GM19328 (cell line): ENCODE data around the gene THADA.
"Not testable (repeated sequence)": the region's sequence is repeated elsewhere in the genome, so short reads cannot be mapped to it uniquely, and the experiment has no call there.

Source experiments
- ATAC-seq: cut with Tn5 transposase; IDR thresholded peaks from one replicate; pipeline ENCODE4 v1.9.1; 2021; ENCODE audit warnings: mild to moderate bottlenecking, moderate library complexity; ENCODE audit not compliant: unreplicated experiment

Gene THADA

GRCh38 chr2:43391201-43391877, 204.5 kb downstream of the THADA start:
- no peak for ATAC-seq

GRCh38 chr2:43389581-43390466, 206.0 kb downstream of the THADA start:
- ATAC-seq: no peak

GRCh38 chr2:43388371-43388770, 207.5 kb downstream of the THADA start:
- no peak for ATAC-seq

DNA sequence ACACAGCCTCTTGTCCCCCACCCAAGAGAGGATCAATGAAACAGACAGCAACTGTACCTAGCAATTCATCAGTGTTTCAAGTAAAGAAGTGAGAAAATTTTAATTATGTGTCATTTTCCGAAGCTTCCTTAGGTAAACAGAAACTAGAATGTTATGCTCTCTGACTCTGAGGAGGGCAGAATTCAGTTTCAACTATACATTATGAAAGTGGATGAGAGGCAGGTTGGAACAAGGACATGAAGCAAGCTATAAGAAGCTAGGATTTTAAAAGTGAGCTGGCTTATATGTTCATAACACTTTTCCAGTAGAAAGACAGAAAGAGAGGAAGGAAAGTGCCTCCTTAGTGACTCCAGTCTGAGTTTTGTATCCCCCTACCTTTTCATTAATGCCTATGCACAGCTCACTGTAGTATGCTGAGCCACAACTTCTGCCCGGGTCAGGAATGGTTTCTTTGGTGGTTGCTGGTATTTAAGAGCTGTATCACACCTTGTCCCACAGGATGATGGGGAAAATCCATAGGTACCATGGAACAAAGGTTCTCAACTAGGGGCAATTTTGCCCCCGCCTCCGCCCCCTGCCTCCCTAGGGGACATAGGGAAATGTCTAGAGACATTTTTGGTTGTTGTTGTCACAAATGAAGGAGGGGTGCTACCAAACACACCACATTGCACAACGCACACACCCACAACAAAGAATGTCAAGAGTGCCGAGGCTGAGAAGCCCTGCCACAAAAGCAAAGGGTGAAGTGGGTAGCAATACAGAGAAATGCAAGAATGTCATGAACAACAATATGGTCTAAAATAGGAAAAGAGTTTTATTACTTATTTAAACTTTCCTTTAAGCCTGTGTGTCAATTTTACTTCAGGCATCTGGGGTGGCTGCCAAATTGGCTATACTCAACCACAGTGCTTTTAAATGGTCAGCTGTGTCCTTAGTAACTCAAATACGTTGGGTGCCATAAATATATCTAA, 208.5 kb downstream of the THADA start:
- peak; percentile 63 for ATAC-seq

GRCh38 chr2:43386679-43387078, 209.2 kb downstream of the THADA start:
- not testable (repeated sequence) for ATAC-seq

DNA sequence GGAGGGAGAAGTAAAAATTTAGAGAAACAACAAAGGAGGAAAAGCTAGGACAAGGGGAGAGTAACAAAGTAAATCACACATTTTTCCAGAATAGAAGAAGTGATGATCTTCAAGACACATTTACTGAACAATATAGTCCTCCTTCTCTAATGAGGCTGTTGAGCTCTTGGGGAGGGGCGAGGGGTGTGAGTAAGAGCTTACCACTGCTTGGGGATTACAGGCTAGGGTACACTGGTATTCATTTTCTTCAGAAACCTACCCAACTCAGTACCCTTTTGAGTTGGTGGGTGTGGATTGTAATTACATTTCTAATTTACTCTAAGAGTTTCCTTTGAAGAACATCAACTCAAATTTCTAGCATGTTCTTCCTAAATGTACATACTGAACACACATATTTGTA, 211.7 kb downstream of the THADA start:
- ATAC-seq: no peak

- ATAC-seq: no peak
These were observed 212.3 kb downstream of the THADA start for GRCh38 chr2:43383533-43383932.

DNA sequence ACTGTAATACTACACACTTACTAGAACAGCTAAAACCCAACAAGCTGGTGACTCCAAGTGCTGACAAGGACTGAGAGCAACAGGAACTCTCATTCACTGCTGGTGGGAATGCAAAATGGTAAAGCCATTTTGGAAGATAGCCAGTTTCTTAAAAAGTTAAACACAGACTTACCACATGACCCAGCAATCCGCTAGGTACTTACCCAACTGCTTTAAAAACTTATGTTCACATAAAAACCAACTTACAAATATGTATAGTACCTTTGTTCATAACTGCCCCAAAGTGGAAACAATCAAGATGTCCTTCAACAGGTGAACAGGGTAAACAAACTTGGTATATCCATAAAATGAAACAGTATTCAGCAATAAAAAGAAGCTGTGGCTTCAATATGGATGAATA, 216.3 kb downstream of the THADA start:
- no peak for ATAC-seq

- no peak for ATAC-seq
These were observed 218.5 kb downstream of the THADA start for GRCh38 chr2:43377327-43377726.

- no peak for ATAC-seq
These were observed 219.2 kb downstream of the THADA start for GRCh38 chr2:43376523-43377198.

- no peak for ATAC-seq
These were observed 219.9 kb downstream of the THADA start for GRCh38 chr2:43375746-43376522.

GRCh38 chr2:43372416-43373081, 223.3 kb downstream of the THADA start:
- ATAC-seq: no peak

- ATAC-seq: no peak
These were observed 225.1 kb downstream of the THADA start for GRCh38 chr2:43370705-43371104.

- no peak for ATAC-seq
These were observed 225.7 kb downstream of the THADA start for GRCh38 chr2:43370146-43370545.

DNA sequence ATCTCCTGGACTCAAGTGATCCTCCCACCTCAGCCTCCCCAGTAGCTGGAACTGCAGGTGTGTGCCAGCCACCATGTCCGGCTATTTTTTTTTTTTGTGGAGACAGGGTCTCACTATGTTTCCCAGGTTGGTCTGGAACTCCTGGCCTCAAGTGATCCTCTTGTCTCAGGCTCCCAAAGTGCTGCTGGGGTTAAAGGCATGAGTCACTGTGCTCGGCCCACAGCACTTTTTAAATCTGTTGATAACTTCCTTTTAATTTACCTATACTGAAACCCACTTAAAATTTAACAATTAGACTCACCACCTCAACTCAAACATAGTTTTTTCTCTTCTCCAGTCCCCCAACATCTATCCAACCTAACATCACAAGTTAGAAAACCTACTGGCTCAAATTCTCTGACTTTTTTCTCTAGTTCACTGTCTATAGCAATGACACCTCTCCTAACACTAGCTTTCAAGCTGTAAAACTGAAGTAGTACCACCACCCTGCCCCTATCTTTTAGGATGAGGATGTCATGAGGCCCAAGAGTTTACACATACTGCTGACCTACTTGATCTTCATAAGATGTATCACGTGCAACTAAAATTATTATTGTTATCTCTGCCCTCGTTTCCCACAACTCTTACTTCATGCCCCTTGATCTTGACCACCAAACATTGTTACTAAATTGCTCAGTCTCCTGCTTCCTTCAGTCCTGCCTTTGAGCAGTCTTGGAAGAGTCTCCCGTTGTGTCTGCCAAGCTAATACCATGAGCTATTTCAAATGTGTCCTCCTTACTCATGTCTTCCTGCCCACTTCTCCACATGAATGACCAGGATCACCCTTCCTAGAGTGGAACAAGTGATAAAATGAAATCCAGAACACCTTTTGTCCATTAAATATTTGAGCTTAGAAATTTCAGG, 227.1 kb downstream of the THADA start:
- ATAC-seq: no peak

- no peak for ATAC-seq
These were observed 228.6 kb downstream of the THADA start for GRCh38 chr2:43367012-43367782.

DNA sequence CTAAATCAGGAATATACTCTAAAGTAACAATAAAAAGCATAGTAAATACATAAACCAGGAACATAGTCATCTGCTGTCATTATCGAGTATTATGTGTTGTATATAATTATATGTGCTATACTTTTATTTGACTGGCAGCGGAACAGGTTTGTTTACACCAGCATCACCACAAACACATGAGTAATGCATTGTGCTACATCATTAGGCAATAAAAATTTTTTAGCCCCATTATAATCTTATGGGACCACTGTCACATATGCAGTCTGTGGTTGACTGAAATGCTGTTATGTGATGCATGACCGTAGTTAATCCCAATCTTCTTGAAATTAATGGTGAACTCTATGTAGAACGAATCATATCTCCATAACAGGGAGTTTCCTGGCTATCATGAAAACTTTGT, 232.7 kb downstream of the THADA start:
- no peak for ATAC-seq
